MM.1S (cell line): ENCODE results near the gene UBE2G2.

Experiments
- CTCF ChIP-seq: fragments of 300-600 bp; sonication (generic); IDR thresholded peaks from 2 replicates; pipeline ENCODE4 v1.5.1; 2016; ENCODE audit warnings: antibody characterized with exemption, low read length, mixed read lengths
- EZH2 ChIP-seq: fragments of 300-600 bp; sonication (generic); optimal IDR thresholded peaks from 2 replicates; pipeline ENCODE3; 2017; ENCODE audit warnings: low read depth, mild to moderate bottlenecking, antibody characterized with exemption, low read length, mixed read lengths
- EZH2phosphoT487 ChIP-seq: fragments of 300-600 bp; sonication (generic); IDR thresholded peaks from 2 replicates; pipeline ENCODE4 v1.6.1; 2018; ENCODE audit warnings: antibody characterized with exemption, low read length

GRCh38 chr21:44813727-44814126 is 12.1 kb upstream of the UBE2G2 start:
- no peak for TF ChIP-seq EZH2
- TF ChIP-seq EZH2phosphoT487: no peak
- no peak for TF ChIP-seq CTCF
